ENCODE data around the gene TUG1.

DNA sequence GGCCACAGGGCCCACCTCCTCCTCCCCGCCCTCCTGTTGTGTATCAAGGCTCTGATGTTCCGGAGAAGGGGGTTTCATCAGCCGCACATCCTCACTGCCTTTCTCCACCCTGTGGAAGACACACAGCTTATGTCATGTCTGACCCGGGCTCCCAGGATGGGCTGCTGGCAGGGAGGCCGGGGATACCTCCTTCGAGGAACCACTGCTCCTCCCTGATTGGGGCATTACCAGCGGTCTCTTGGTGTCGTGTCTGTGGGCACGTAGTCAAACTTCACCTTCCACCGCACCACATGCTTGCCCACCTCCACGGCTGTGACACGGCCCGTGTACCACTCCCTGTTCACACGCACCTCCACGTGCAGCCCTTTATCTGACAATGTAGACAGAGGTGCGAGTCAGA is 36.4 kb upstream of the TUG1 start:
- TF ChIP-seq, protein P1, sequence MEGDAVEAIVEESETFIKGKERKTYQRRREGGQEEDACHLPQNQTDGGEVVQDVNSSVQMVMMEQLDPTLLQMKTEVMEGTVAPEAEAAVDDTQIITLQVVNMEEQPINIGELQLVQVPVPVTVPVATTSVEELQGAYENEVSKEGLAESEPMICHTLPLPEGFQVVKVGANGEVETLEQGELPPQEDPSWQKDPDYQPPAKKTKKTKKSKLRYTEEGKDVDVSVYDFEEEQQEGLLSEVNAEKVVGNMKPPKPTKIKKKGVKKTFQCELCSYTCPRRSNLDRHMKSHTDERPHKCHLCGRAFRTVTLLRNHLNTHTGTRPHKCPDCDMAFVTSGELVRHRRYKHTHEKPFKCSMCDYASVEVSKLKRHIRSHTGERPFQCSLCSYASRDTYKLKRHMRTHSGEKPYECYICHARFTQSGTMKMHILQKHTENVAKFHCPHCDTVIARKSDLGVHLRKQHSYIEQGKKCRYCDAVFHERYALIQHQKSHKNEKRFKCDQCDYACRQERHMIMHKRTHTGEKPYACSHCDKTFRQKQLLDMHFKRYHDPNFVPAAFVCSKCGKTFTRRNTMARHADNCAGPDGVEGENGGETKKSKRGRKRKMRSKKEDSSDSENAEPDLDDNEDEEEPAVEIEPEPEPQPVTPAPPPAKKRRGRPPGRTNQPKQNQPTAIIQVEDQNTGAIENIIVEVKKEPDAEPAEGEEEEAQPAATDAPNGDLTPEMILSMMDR (IDR thresholded peaks at IDR 0.05): no peak
- TF ChIP-seq ZFX (IDR thresholded peaks at IDR 0.05; ENCODE audit: borderline replicate concordance): no peak
